Upper lobe of left lung (tissue), 4 donors: Measurements from ENCODE around the gene RS1.

Source experiments
- CTCF ChIP-seq, 6 experiments: fragments of 450-650 bp in 4 of 6; fragments of 200-600 bp in 2 of 6; sonication (generic) in 2 of 6; IDR thresholded peaks; one replicate each; pipeline ENCODE4 v1.5.1; 2016 to 2019; ENCODE audit warnings: antibody characterized with exemption in 6 of 6
- EP300 ChIP-seq, 4 donors: sonication (generic); formaldehyde crosslinking; IDR thresholded peaks; one replicate each; pipeline ENCODE4 v1.5.1; 2017; ENCODE audit warnings: antibody characterized with exemption in 4 of 4, control low read depth in 2 of 4
- POLR2A ChIP-seq, 4 donors: fragments of 450-650 bp; IDR thresholded peaks; one replicate each; pipeline ENCODE4 v1.5.1; 2016 to 2017; ENCODE audit warnings: antibody characterized with exemption in 4 of 4, mild to moderate bottlenecking in 2 of 4
- POLR2AphosphoS5 ChIP-seq, 2 donors: sonication (generic); formaldehyde crosslinking; IDR thresholded peaks; one replicate each; pipeline ENCODE4 v1.5.1; 2017; ENCODE audit warnings: antibody characterized with exemption in 2 of 2

- no peak for TF ChIP-seq POLR2A (IDR thresholded peaks at IDR 0.05)
- no peak for TF ChIP-seq CTCF (IDR thresholded peaks at IDR 0.05)
- no peak for TF ChIP-seq EP300 (IDR thresholded peaks at IDR 0.05)
- TF ChIP-seq POLR2AphosphoS5 (IDR thresholded peaks at IDR 0.05), result no peak
These were observed 54.5 kb downstream of the RS1 start for GRCh38 chrX:18617407-18617750.
